ENCODE measurements around the gene TMEM154. TPM values are rescaled to one million over a fixed set of nuclear protein-coding genes. Genes with fewer than 3 reads are reported as not detected.

Gene TMEM154
- total RNA-seq, 5 donors from 2014 or later (not counting 1 experiment from before 2014, with no cell fraction given): 19.3 to 28.5 (median 24.6) TPM

DNA sequence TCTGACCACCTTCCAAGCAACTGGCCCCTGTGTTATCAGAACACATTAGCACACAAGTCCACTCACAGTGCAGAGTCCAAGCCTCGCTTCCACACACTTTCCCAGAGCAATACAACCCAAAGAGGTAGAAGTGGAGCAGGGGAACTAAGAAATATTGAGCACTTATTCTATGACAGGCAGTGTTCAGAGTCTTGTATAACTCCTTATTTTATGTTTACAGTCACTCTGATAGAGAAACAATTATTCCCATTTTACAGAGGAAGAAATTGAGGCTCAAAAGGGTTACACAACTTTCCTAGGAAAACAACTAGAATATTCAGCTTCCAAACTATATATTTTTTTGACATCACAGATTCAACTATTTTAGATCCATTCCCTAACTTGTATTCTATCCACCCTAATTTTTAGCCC, 18.3 kb upstream of the TMEM154 start:
- H3K27me3 ChIP-seq (replicated peaks in 1 of 2; ENCODE audit: control insufficient read depth in 2 of 2, extremely low read depth in 1 of 2, insufficient read depth in 2 of 2, low read length in 1 of 2): no peaks in the 10 kb centered on the region
- H3K4me3 ChIP-seq (ENCODE audit: control insufficient read depth in 1 of 2, extremely low read depth in 1 of 2, low read length in 1 of 2): no peak overlapping the region
- Mint-ChIP-seq H3K9me3 (no peaks in the 10 kb centered on the region), H3K4me1 (peaks cover 0 to 19% (median 15%) of the 10 kb centered on the region in 3 donors), H3K4me3 (no peak overlapping the region), H3K27ac (peak overlapping the region in 1 of 2 donors; percentile 8), H3K27me3 (peaks cover 0 to 5% of the 10 kb centered on the region in 2 donors), H3K36me3 (no peaks in the 10 kb centered on the region)
- H3K27ac ChIP-seq (ENCODE audit: low read length): no peak overlapping the region
- ChIA-PET CTCF (interaction anchor here in 1 of 2 donors (0.8 kb wide), 1 partner anchor 196 kb away, joined by 3 read pairs; no protein-coding TSS in a partner anchor), POLR2A (no interaction called here)
- H3K4me1 ChIP-seq (ENCODE audit: control insufficient read depth in 1 of 2, extremely low read depth in 1 of 2, insufficient read depth in 2 of 2, low read length in 2 of 2): peaks cover 0 to 5% of the 10 kb centered on the region in 2 experiments
- DNase-seq (no peak), ATAC-seq (replicated peaks in 1 of 4) (no peak)
- no CpG with 5 or more reads among the region's 1 CpG for WGBS (ENCODE audit: insufficient coverage)
- no peaks in the 10 kb centered on the region for H3K36me3 ChIP-seq (ENCODE audit: control insufficient read depth in 2 of 2, extremely low read depth in 1 of 2, insufficient read depth in 1 of 2, low read length in 1 of 2)
- no peaks in the 10 kb centered on the region for H3K9me3 ChIP-seq

DNA sequence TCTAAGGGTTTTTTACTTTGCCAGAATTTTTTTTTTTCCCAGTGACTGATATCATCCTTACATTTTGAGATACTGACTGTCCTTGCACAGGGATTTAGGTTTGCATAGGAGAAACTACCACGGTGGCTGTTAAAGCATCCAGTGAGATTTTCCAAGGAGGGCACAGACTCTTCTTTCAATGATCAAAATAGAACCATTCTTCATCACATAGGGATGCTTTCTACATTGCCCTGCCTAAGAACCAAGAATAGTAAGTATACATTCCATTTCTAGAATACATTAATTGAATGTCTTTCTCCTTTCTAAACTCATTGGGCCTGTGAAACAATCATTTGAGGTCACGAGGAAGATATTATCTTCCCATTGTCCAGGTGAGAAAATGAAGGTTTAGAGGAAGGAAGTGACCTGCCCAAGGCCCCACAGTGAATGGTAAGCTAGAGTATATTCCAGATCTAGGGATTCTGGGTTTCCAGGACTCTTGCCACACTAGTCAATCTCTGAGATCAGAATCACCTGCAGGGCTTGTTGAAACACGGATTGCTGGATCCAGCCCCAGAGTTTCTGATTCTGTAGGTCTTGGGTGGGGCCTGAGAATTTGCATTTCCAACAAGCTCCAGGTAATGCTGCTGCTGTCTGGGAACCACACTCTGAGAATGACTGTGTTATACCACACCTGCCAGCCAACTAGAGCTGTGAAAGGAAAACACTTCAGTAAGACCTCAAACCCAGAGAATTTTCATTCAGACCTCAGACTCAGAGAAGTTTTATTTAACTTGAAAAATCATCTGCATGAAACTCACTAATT, 17.7 kb upstream of the TMEM154 start:
- Histone ChIP-seq H3K4me1 (ENCODE audit: control insufficient read depth in 1 of 2, extremely low read depth in 1 of 2, insufficient read depth in 2 of 2, low read length in 2 of 2) (peaks cover 0 to 5% of the 10 kb centered on the region in 2 experiments), H3K27ac (ENCODE audit: low read length) (no peak overlapping the region), H3K9me3 (no peaks in the 10 kb centered on the region), H3K27me3 (replicated peaks in 1 of 2; ENCODE audit: control insufficient read depth in 2 of 2, extremely low read depth in 1 of 2, insufficient read depth in 2 of 2, low read length in 1 of 2) (no peaks in the 10 kb centered on the region), H3K4me3 (ENCODE audit: control insufficient read depth in 1 of 2, extremely low read depth in 1 of 2, low read length in 1 of 2) (no peak overlapping the region), H3K36me3 (ENCODE audit: control insufficient read depth in 2 of 2, extremely low read depth in 1 of 2, insufficient read depth in 1 of 2, low read length in 1 of 2) (no peaks in the 10 kb centered on the region)
- H3K27ac Mint-ChIP-seq: peak overlapping the region in 1 of 2 donors; percentile 59
- H3K27me3 Mint-ChIP-seq: peaks cover 0 to 5% of the 10 kb centered on the region in 2 donors
- no peak for ATAC-seq (replicated peaks in 1 of 4)
- 100% methylated on average over 1 of the region's 3 CpGs for WGBS (ENCODE audit: insufficient coverage)
- no peaks in the 10 kb centered on the region for H3K36me3 Mint-ChIP-seq
- H3K4me3 Mint-ChIP-seq: no peak overlapping the region
- peaks cover 0 to 19% (median 15%) of the 10 kb centered on the region in 3 donors for H3K4me1 Mint-ChIP-seq
- no peaks in the 10 kb centered on the region for H3K9me3 Mint-ChIP-seq
- ChIA-PET POLR2A (no interaction called here), CTCF (no interaction called here)
- no peak for DNase-seq

DNA sequence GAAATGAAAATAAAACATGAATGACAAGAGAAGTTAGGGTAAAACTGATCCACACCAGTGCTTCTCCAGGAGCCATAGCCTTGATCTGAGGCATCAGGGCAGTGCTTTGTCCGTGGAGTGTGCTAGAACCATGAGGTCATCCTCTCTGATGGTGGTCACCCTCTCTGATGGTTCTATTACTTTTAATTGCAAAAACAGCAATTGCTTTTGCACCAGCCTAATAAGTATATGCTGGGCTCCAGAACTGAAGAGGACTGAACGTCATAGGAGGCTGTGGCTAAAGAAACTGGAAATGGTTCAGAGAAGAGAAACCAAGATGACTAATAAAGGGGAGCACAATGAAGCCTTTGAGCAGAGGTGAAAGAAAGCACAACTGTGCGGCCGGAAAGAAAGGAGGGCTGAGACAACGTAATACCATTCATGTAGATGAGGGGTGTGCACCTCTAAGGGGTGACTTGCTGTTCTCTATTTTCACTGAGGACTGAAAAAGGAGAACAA, 17.0 kb upstream of the TMEM154 start:
- Mint-ChIP-seq H3K4me1 (peaks cover 0 to 19% (median 15%) of the 10 kb centered on the region in 3 donors), H3K27me3 (peaks cover 0 to 2% of the 10 kb centered on the region in 2 donors), H3K27ac (peak overlapping the region; percentile 1 to 59), H3K36me3 (no peaks in the 10 kb centered on the region), H3K9me3 (no peaks in the 10 kb centered on the region), H3K4me3 (no peak overlapping the region)
- Histone ChIP-seq H3K4me1 (ENCODE audit: control insufficient read depth in 1 of 2, extremely low read depth in 1 of 2, insufficient read depth in 2 of 2, low read length in 2 of 2) (peaks cover 0 to 5% of the 10 kb centered on the region in 2 experiments), H3K27me3 (replicated peaks in 1 of 2; ENCODE audit: control insufficient read depth in 2 of 2, extremely low read depth in 1 of 2, insufficient read depth in 2 of 2, low read length in 1 of 2) (no peaks in the 10 kb centered on the region), H3K27ac (ENCODE audit: low read length) (no peak overlapping the region), H3K36me3 (ENCODE audit: control insufficient read depth in 2 of 2, extremely low read depth in 1 of 2, insufficient read depth in 1 of 2, low read length in 1 of 2) (no peaks in the 10 kb centered on the region), H3K4me3 (ENCODE audit: control insufficient read depth in 1 of 2, extremely low read depth in 1 of 2, low read length in 1 of 2) (no peak overlapping the region), H3K9me3 (no peaks in the 10 kb centered on the region)
- WGBS (ENCODE audit: insufficient coverage): 25% methylated on average over 3 of the region's 5 CpGs
- ChIA-PET CTCF (no interaction called here), POLR2A (no interaction called here)
- peak in 33 of 35 experiments; percentile 17 to 64 (median 38) for DNase-seq
- peak; percentile 89 to 98 (median 96) for ATAC-seq (replicated peaks in 1 of 4)

- H3K9me3 ChIP-seq: no peaks in the 10 kb centered on the region
- H3K9me3 Mint-ChIP-seq: no peaks in the 10 kb centered on the region
- H3K4me1 ChIP-seq (ENCODE audit: control insufficient read depth in 1 of 2, extremely low read depth in 1 of 2, insufficient read depth in 2 of 2, low read length in 2 of 2): peaks cover 0 to 5% of the 10 kb centered on the region in 2 experiments
- no peak overlapping the region for H3K27ac ChIP-seq (ENCODE audit: low read length)
- CTCF ChIA-PET: no interaction called here
- POLR2A ChIA-PET: no interaction called here
- no peaks in the 10 kb centered on the region for H3K27me3 Mint-ChIP-seq
- no peak for DNase-seq
- no peaks in the 10 kb centered on the region for H3K36me3 ChIP-seq (ENCODE audit: control insufficient read depth in 2 of 2, extremely low read depth in 1 of 2, insufficient read depth in 1 of 2, low read length in 1 of 2)
- ATAC-seq (replicated peaks in 1 of 4): no peak
- H3K4me3 ChIP-seq (ENCODE audit: control insufficient read depth in 1 of 2, extremely low read depth in 1 of 2, low read length in 1 of 2): no peak overlapping the region
- 100% methylated on average over 2 of the region's 5 CpGs for WGBS (ENCODE audit: insufficient coverage)
- peaks cover 0 to 3% of the 10 kb centered on the region in 2 experiments for H3K27me3 ChIP-seq (replicated peaks in 1 of 2; ENCODE audit: control insufficient read depth in 2 of 2, extremely low read depth in 1 of 2, insufficient read depth in 2 of 2, low read length in 1 of 2)
- no peak overlapping the region for H3K4me3 Mint-ChIP-seq
- peaks cover 0 to 19% (median 15%) of the 10 kb centered on the region in 3 donors for H3K4me1 Mint-ChIP-seq
- no peak overlapping the region for H3K27ac Mint-ChIP-seq
- H3K36me3 Mint-ChIP-seq: no peaks in the 10 kb centered on the region
Observed at GRCh38 chr4:152693871-152694270, 14.1 kb upstream of the TMEM154 start.

GRCh38 chr4:152691761-152692160, 12.0 kb upstream of the TMEM154 start:
- Histone ChIP-seq H3K27ac (ENCODE audit: low read length) (no peak overlapping the region), H3K36me3 (ENCODE audit: control insufficient read depth in 2 of 2, extremely low read depth in 1 of 2, insufficient read depth in 1 of 2, low read length in 1 of 2) (no peaks in the 10 kb centered on the region), H3K9me3 (no peaks in the 10 kb centered on the region), H3K4me1 (ENCODE audit: control insufficient read depth in 1 of 2, extremely low read depth in 1 of 2, insufficient read depth in 2 of 2, low read length in 2 of 2) (no peaks in the 10 kb centered on the region), H3K27me3 (replicated peaks in 1 of 2; ENCODE audit: control insufficient read depth in 2 of 2, extremely low read depth in 1 of 2, insufficient read depth in 2 of 2, low read length in 1 of 2) (peaks cover 0 to 3% of the 10 kb centered on the region in 2 experiments), H3K4me3 (ENCODE audit: control insufficient read depth in 1 of 2, extremely low read depth in 1 of 2, low read length in 1 of 2) (no peak overlapping the region)
- ATAC-seq (replicated peaks in 1 of 4) (no peak), DNase-seq (no peak)
- CTCF ChIA-PET: no interaction called here
- no peaks in the 10 kb centered on the region for H3K36me3 Mint-ChIP-seq
- no peak overlapping the region for H3K4me3 Mint-ChIP-seq
- H3K4me1 Mint-ChIP-seq: peaks cover 0 to 6% (median 2%) of the 10 kb centered on the region in 3 donors
- H3K27ac Mint-ChIP-seq: no peak overlapping the region
- no CpG with 5 or more reads among the region's 1 CpG for WGBS (ENCODE audit: insufficient coverage)
- peaks cover 0 to 5% of the 10 kb centered on the region in 2 donors for H3K27me3 Mint-ChIP-seq
- H3K9me3 Mint-ChIP-seq: no peaks in the 10 kb centered on the region
- POLR2A ChIA-PET: no interaction called here

DNA sequence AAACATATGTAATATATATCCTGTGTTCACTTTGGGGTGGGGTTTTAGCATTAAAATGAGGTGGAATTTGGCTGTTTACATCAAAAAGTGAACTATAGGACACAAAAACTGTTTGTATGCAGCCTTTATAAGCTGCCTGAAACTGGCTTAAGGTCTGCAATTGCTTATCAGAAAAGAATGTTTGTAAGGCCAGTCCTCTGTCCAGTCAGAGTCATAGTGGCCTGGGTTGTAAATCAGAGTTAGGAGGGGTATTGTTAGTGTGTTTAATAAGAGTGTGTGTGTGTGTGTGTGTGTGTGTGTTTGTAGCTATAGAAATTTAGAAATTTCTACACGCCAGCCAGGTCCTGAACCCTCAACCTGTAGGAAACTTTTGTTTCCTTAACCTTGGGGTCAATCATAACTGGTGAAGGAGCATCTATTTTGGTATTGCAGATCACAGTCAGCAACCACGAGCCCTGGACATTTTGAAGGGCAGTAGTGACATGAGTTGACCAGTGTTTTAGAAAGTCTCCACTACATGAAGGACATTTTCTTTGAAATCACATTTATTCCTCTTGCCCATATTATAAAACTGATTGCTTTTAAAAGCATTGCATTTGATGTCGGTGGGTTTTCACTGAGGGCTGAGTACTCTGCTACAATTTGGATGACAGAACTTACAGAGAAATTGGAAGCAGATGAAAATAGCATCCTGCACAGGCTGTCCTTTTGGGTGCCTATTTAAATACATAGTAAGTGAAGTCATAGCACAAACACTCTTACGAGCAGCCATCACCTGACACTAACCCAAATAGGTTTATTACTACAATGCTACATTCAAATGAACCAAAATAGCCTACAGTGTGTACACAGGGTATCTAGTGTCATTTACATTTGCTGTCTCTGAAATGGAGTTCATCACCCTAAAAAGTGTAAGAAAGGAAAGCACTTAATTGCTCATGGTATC, 11.2 kb upstream of the TMEM154 start:
- no peaks in the 10 kb centered on the region for H3K9me3 Mint-ChIP-seq
- no peak overlapping the region for H3K4me3 Mint-ChIP-seq
- Histone ChIP-seq H3K27me3 (replicated peaks in 1 of 2; ENCODE audit: control insufficient read depth in 2 of 2, extremely low read depth in 1 of 2, insufficient read depth in 2 of 2, low read length in 1 of 2) (peaks cover 0 to 3% of the 10 kb centered on the region in 2 experiments), H3K36me3 (ENCODE audit: control insufficient read depth in 2 of 2, extremely low read depth in 1 of 2, insufficient read depth in 1 of 2, low read length in 1 of 2) (no peaks in the 10 kb centered on the region), H3K4me1 (ENCODE audit: control insufficient read depth in 1 of 2, extremely low read depth in 1 of 2, insufficient read depth in 2 of 2, low read length in 2 of 2) (no peaks in the 10 kb centered on the region), H3K27ac (ENCODE audit: low read length) (no peak overlapping the region), H3K4me3 (ENCODE audit: control insufficient read depth in 1 of 2, extremely low read depth in 1 of 2, low read length in 1 of 2) (no peak overlapping the region), H3K9me3 (no peaks in the 10 kb centered on the region)
- ATAC-seq (replicated peaks in 1 of 4) (no peak), DNase-seq (no peak)
- no peak overlapping the region for H3K27ac Mint-ChIP-seq
- WGBS (ENCODE audit: insufficient coverage): 100% methylated on average over 1 of the region's 4 CpGs
- peaks cover 0 to 5% of the 10 kb centered on the region in 2 donors for H3K27me3 Mint-ChIP-seq
- peaks cover 0 to 7% (median 1%) of the 10 kb centered on the region in 3 donors for H3K4me1 Mint-ChIP-seq
- H3K36me3 Mint-ChIP-seq: no peaks in the 10 kb centered on the region
- ChIA-PET POLR2A (interaction anchor here (0.6 to 0.7 kb wide), 2 partner anchors 12 to 16 kb away, joined by 3 read pairs; no protein-coding TSS in a partner anchor), CTCF (interaction anchor here (0.7 kb wide), 2 partner anchors 13 to 229 kb away, joined by 3 read pairs; no protein-coding TSS in a partner anchor)
